Glutamatergic neuron (in vitro differentiated cells): ENCODE measurements around the gene ANO7. TPM values are rescaled to one million over a fixed set of nuclear protein-coding genes. Genes with fewer than 3 reads are reported as not detected.

Source experiments
- DNase-seq: peaks from one replicate; pipeline ENCODE4 v3.0.0; 2022
- H3K27ac Mint-ChIP-seq: one replicate; pipeline ENCODE4 v1.8.0; 2020; ENCODE audit warnings: mild to moderate bottlenecking, mixed read lengths, inconsistent platforms; ENCODE audit not compliant: unreplicated experiment
- H3K27me3 Mint-ChIP-seq: one replicate; pipeline ENCODE4 v1.8.0; 2020; ENCODE audit warnings: mild to moderate bottlenecking, moderate library complexity, mixed read lengths, inconsistent platforms; ENCODE audit not compliant: unreplicated experiment
- H3K36me3 Mint-ChIP-seq: one replicate; pipeline ENCODE4 v1.8.0; 2020; ENCODE audit warnings: mild to moderate bottlenecking, mixed read lengths, inconsistent platforms; ENCODE audit not compliant: unreplicated experiment
- H3K4me1 Mint-ChIP-seq: one replicate; pipeline ENCODE4 v1.8.0; 2020; ENCODE audit warnings: mild to moderate bottlenecking, low read depth, mixed read lengths, inconsistent platforms; ENCODE audit not compliant: unreplicated experiment
- H3K4me3 Mint-ChIP-seq: one replicate; pipeline ENCODE4 v1.8.0; 2020; ENCODE audit warnings: mild to moderate bottlenecking, mixed read lengths, inconsistent platforms; ENCODE audit not compliant: unreplicated experiment
- H3K9me3 Mint-ChIP-seq: one replicate; pipeline ENCODE4 v1.8.0; 2020; ENCODE audit warnings: mild to moderate bottlenecking, moderate library complexity, mixed read lengths, inconsistent platforms; ENCODE audit not compliant: unreplicated experiment
- CTCF ChIP-seq: fragments of 200-600 bp; sonication (generic); IDR thresholded peaks from one replicate; pipeline ENCODE4 v1.5.0; 2021; ENCODE audit not compliant: partially characterized antibody, unreplicated experiment
- total RNA-seq: library from RNA; stranded (reverse); fragmentation: NEBNext Ultra II Directional; extraction: Animal tissue kit (Norgen Biotek cat#: 25700); gene quantifications from one replicate; pipeline ENCODE4 v1.2.1, GENCODE V29; 2021; ENCODE audit not compliant: unreplicated experiment

Gene ANO7
- total RNA-seq, 1 donor from 2014 or later = 2.6 TPM

GRCh38 chr2:241219030-241219382 lies 30.5 kb downstream of the ANO7 start:
- Mint-ChIP-seq H3K9me3 (peaks cover 7% of the 10 kb centered on the region), H3K27ac (no peak overlapping the region), H3K27me3 (peaks cover 2% of the 10 kb centered on the region)

GRCh38 chr2:241219856-241220356 lies 31.4 kb downstream of the ANO7 start:
- Mint-ChIP-seq H3K27me3 (peaks cover 3% of the 10 kb centered on the region), H3K4me1 (peaks cover 13% of the 10 kb centered on the region), H3K9me3 (peaks cover 12% of the 10 kb centered on the region), H3K4me3 (no peak overlapping the region), H3K27ac (no peak overlapping the region), H3K36me3 (no peaks in the 10 kb centered on the region)
- no peak for DNase-seq
- TF ChIP-seq CTCF = no peak

More at GRCh38 chr2:241219030-241219382, 30.5 kb downstream of the ANO7 start:
- no peak for DNase-seq
- Mint-ChIP-seq H3K36me3 (no peaks in the 10 kb centered on the region), H3K4me1 (peaks cover 6% of the 10 kb centered on the region), H3K4me3 (peak overlapping the region; percentile 91)
- TF ChIP-seq CTCF = no peak

DNA sequence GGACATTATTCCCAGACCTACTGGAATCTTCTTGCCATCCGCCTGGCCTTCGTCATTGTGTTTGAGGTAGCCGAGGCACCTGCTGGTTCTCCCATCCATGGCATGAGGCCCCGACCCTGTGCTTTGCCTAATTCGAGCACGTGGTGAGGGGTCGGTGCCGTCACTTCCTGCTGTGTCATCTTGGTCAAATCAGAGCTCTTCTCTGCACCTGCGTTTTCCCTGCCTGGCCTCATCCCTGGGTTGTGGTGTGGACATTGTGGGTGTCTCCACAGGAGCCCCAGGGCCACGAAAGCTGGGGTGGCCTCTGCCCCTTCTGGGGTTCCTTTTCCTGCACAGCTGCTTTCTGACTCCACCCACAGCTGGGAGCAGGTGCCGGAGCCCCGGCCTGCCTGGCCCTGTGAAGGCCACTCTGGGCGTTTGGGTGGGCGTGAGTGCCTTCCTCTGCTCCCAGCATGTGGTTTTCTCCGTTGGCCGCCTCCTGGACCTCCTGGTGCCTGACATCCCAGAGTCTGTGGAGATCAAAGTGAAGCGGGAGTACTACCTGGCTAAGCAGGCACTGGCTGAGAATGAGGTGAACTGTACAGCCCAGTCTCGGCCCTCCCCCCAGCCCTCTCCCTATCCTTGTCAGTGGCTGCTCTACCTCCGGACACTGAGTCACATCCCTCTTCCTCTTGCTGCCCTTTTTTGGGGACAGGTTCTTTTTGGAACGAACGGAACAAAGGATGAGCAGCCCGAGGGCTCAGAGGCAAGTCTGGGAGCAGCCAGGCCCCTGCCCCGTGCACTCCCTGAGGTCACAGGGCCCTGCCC lies 34.9 kb downstream of the ANO7 start:
- Mint-ChIP-seq H3K4me3 (no peak overlapping the region), H3K27ac (peak overlapping the region; percentile 17), H3K4me1 (peaks cover 18% of the 10 kb centered on the region), H3K27me3 (peaks cover 6% of the 10 kb centered on the region), H3K9me3 (peaks cover 13% of the 10 kb centered on the region), H3K36me3 (no peaks in the 10 kb centered on the region)
- no peak for TF ChIP-seq CTCF
- peak; percentile 20 for DNase-seq

DNA sequence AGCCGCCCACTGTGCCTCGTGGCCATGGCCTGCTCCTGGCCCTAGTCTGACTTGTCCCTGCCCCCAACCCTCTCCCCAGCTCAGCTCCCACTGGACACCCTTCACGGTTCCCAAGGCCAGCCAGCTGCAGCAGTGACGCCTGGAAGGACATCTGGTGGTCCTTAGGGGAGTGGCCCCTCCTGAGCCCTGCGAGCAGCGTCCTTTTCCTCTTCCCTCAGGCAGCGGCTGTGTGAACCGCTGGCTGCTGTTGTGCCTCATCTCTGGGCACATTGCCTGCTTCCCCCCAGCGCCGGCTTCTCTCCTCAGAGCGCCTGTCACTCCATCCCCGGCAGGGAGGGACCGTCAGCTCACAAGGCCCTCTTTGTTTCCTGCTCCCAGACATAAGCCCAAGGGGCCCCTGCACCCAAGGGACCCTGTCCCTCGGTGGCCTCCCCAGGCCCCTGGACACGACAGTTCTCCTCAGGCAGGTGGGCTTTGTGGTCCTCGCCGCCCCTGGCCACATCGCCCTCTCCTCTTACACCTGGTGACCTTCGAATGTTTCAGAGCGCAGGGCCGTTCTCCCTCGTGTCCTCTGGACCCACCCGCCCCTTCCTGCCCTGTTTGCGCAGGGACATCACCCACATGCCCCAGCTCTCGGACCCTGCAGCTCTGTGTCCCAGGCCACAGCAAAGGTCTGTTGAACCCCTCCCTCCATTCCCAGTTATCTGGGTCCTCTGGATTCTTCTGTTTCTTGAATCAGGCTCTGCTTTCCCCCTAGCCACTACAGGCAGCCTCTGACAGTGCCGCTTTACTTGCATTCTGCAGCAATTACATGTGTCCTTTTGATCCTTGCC lies 35.8 kb downstream of the ANO7 start:
- TF ChIP-seq CTCF = no peak
- peaks cover 3% of the 10 kb centered on the region for H3K36me3 Mint-ChIP-seq
- peak; percentile 61 for DNase-seq
- peak overlapping the region; percentile 55 for H3K4me3 Mint-ChIP-seq
- H3K27me3 Mint-ChIP-seq = peaks cover 6% of the 10 kb centered on the region
- peaks cover 17% of the 10 kb centered on the region for H3K9me3 Mint-ChIP-seq
- peaks cover 19% of the 10 kb centered on the region for H3K4me1 Mint-ChIP-seq
- H3K27ac Mint-ChIP-seq = peak overlapping the region; percentile 75
